GM23248 (cell line): ENCODE results near the gene ZNF491. TPM values are rescaled to one million over a fixed set of nuclear protein-coding genes. Genes with fewer than 3 reads are reported as not detected.
A peak's percentile ranks its signal among the peaks of the same experiment; 100 is the strongest.
"Not testable (repeated sequence)": the region's sequence is repeated elsewhere in the genome, so short reads cannot be mapped to it uniquely, and the experiment has no call there.

Experiments
- DNase-seq: peaks from one replicate; pipeline ENCODE4 v3.0.0-alpha.2; 2015
- H2AFZ ChIP-seq: fragments of 200-600 bp; sonication (generic); 2 replicates; pipeline ENCODE4 v1.6.1; 2016; ENCODE audit warnings: antibody characterized with exemption
- H3F3A ChIP-seq: fragments of 200-600 bp; sonication (generic); 2 replicates; pipeline ENCODE4 v1.6.1; 2016; ENCODE audit warnings: mild to moderate bottlenecking, antibody characterized with exemption, mixed run types; ENCODE audit not compliant: insufficient read depth
- H3K27ac ChIP-seq: fragments of 200-600 bp; sonication (generic); 2 replicates; pipeline ENCODE4 v1.5.1; 2016; ENCODE audit warnings: mild to moderate bottlenecking
- H3K27me3 ChIP-seq: fragments of 200-600 bp; sonication (generic); replicated peaks from 2 replicates; pipeline ENCODE4 v1.6.1; 2016; ENCODE audit warnings: mild to moderate bottlenecking; ENCODE audit not compliant: insufficient read depth
- H3K36me3 ChIP-seq: fragments of 200-600 bp; sonication (generic); 2 replicates; pipeline ENCODE4 v1.6.1; 2016; ENCODE audit warnings: low read depth, mild to moderate bottlenecking
- H3K4me1 ChIP-seq: fragments of 200-600 bp; sonication (generic); 2 replicates; pipeline ENCODE4 v1.6.1; 2016; ENCODE audit warnings: mild to moderate bottlenecking; ENCODE audit not compliant: insufficient read depth
- H3K4me2 ChIP-seq: fragments of 200-600 bp; sonication (generic); one replicate; pipeline ENCODE4 v1.6.1; 2016; ENCODE audit warnings: mild to moderate bottlenecking; ENCODE audit not compliant: unreplicated experiment
- H3K4me3 ChIP-seq: fragments of 200-600 bp; sonication (generic); 2 replicates; pipeline ENCODE4 v1.5.1; 2016; ENCODE audit warnings: mild to moderate bottlenecking
- H3K79me2 ChIP-seq: fragments of 200-600 bp; sonication (generic); 2 replicates; pipeline ENCODE4 v1.6.1; 2016; ENCODE audit warnings: mild to moderate bottlenecking; ENCODE audit not compliant: insufficient read depth
- H3K9ac ChIP-seq: fragments of 200-600 bp; sonication (generic); 2 replicates; pipeline ENCODE4 v1.6.1; 2016; ENCODE audit warnings: mild to moderate bottlenecking
- H3K9me2 ChIP-seq: fragments of 200-600 bp; sonication (generic); 2 replicates; pipeline ENCODE4 v1.6.1; 2016; ENCODE audit warnings: mixed run types, mild to moderate bottlenecking, moderate library complexity; ENCODE audit not compliant: insufficient read depth
- H3K9me3 ChIP-seq: fragments of 200-600 bp; sonication (generic); one replicate; pipeline ENCODE4 v1.6.1; 2017; ENCODE audit warnings: low read depth
- H4K20me1 ChIP-seq: fragments of 200-600 bp; sonication (generic); 2 replicates; pipeline ENCODE4 v1.6.0; 2016; ENCODE audit not compliant: insufficient read depth
- EZH2 ChIP-seq: fragments of 200-600 bp; sonication (generic); IDR thresholded peaks from 2 replicates; pipeline ENCODE4 v1.6.1; 2018; ENCODE audit warnings: antibody characterized with exemption, mild to moderate bottlenecking; ENCODE audit not compliant: insufficient read depth, poor library complexity, severe bottlenecking
- EZH2phosphoT487 ChIP-seq: fragments of 200-600 bp; sonication (generic); IDR thresholded peaks from 2 replicates; pipeline ENCODE4 v1.6.1; 2018; ENCODE audit warnings: antibody characterized with exemption, moderate library complexity, mild to moderate bottlenecking, low read depth; ENCODE audit not compliant: insufficient read depth
- WGBS, 2 experiments: methylation state at CpG; one replicate each; pipeline ENCODE4 v1.1.6; 2015 to 2017; ENCODE audit warnings: low lambda C conversion rate in 2 of 2, low coverage in 1 of 2; ENCODE audit errors: missing lambda C conversion rate in 2 of 2; 5-methylcytosine and 5-hydroxymethylcytosine counted together
- in situ Hi-C: fragments of 300-500 bp; cut with MboI; formaldehyde crosslinking; loops from 2 replicates; pipeline ENCODE4 v1.15.0; 2020
- polyA plus RNA-seq: library from polyadenylated mRNA; unstranded; fragments of >200 nt; fragmentation: Nextera tagmentation; extraction: Ambion mirVana; gene quantifications from 2 replicates; pipeline ENCODE4 v1.2.1, GENCODE V29; 2016
- total RNA-seq: library from RNA; depleted of rRNA; stranded (reverse); fragments of >200 nt; shearing (Covaris generic); gene quantifications from 2 replicates; pipeline ENCODE4 v1.2.3, GENCODE V29; 2014

Gene ZNF491
- total and polyA plus RNA-seq, 2 experiments from 2014 or later: 1.4 to 1.6 TPM

GRCh38 chr19:11848200-11848593, 49.9 kb downstream of the ZNF491 start:
- Histone ChIP-seq H3K4me3 (peak overlapping the region; percentile 89), H3K4me2 (peak overlapping the region; percentile 81), H3K79me2 (peaks cover 46% of the 10 kb centered on the region), H3K27ac (no peak overlapping the region), H3K9me3 (no peaks in the 10 kb centered on the region), H4K20me1 (no peaks in the 10 kb centered on the region), H3K9ac (no peak overlapping the region), H3K36me3 (no peaks in the 10 kb centered on the region), H3F3A (peaks cover 3% of the 10 kb centered on the region; the same call in 1 of the 2 replicates), H3K27me3 (no peaks in the 10 kb centered on the region; the same call in 1 of the 2 replicates), H3K9me2 (no peaks in the 10 kb centered on the region), H2AFZ (peak overlapping the region; percentile 92), H3K4me1 (peaks cover 3% of the 10 kb centered on the region; the same call in 1 of the 2 replicates)
- in situ Hi-C loops: no loop called here
- 16 to 20% methylated on average over 11 of the region's 11 CpGs for WGBS, 2 experiments
- TF ChIP-seq EZH2phosphoT487: no peak
- TF ChIP-seq EZH2: no peak
- DNase-seq: no peak

DNA sequence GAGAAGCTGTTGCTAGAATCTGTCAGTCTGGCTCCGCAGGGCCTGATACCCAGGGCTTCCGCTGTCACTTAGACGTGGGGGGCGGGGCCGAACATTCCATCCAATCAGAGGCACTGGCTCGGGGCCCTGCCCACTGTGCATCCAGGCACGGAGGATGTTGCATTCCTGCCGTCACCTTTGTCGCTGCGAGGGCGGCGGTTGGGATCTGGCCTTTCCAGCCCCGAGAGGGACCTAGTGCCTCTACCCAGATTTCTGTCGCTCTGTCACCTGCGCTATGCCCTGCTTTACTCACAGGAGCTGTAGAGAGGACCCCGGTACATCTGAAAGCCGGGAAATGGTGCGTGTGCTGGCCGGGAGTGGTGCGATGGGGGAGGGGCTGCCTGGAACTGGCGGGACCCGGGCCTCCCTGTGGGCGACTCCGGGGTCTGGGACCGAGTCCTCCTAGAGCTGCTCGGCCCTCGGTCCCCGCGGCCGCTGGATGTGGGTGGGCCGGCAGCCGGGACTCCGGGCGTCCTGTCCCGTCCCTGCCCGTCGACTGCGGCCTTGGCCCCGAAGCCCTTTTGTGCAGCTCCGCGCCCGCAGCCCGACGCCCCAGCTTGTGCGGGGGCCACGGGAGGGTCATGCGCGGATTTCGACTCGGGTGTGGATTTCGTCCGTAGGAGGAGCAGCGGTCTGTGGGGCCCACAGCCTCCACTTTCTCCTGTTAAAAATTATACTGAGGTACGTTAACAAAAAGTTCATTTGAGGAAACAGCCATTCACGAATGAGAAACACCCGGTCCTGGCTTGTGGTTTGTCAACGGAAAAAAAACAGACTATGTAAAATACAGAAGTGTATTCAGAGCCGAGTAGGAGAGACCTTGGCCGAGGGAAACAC, 50.5 kb downstream of the ZNF491 start, which contains the start of gene ZNF439:
TSS of gene ZNF439 (plus strand) at position 133 of the 876 bp plus-strand sequence. CDS start at position 275, 142 bp downstream.
- TF ChIP-seq EZH2phosphoT487 (no peak), EZH2 (no peak)
- peak within 1 kb of the TSS; percentile 89 for H3K4me3 ChIP-seq
- no peaks in the 10 kb centered on the region for H4K20me1 ChIP-seq
- peaks cover 53% of the 10 kb centered on the region for H3K79me2 ChIP-seq
- no peaks in the 10 kb centered on the region for H3K36me3 ChIP-seq
- WGBS, 2 experiments: 2% methylated on average over 46 to 57 of the region's 59 CpGs
- H3K9ac ChIP-seq: peak within 1 kb of the TSS; percentile 66
- H3K4me2 ChIP-seq: peak within 1 kb of the TSS; percentile 81
- no peaks in the 10 kb centered on the region for H3K9me3 ChIP-seq
- H3K9me2 ChIP-seq: no peaks in the 10 kb centered on the region
- in situ Hi-C loops: no loop called here
- peak; percentile 93 for DNase-seq
- no peak within 1 kb of the TSS for H3K27ac ChIP-seq
- H3K27me3 ChIP-seq: no peaks in the 10 kb centered on the region
- H3K4me1 ChIP-seq: peaks cover 3% of the 10 kb centered on the region; the same call in 1 of the 2 replicates
- peaks cover 3% of the 10 kb centered on the region; the same call in 1 of the 2 replicates for H3F3A ChIP-seq
- peak within 1 kb of the TSS; percentile 92 for H2AFZ ChIP-seq

GRCh38 chr19:11850289-11850688, 52.0 kb downstream of the ZNF491 start:
- H3K9ac ChIP-seq, H4K20me1 ChIP-seq, H3K9me3 ChIP-seq, H3F3A ChIP-seq, H3K27me3 ChIP-seq, H3K4me1 ChIP-seq, H3K36me3 ChIP-seq, H2AFZ ChIP-seq, H3K27ac ChIP-seq, in situ Hi-C loops, H3K4me2 ChIP-seq, DNase-seq, H3K9me2 ChIP-seq, H3K4me3 ChIP-seq: not testable (repeated sequence)
- WGBS, 2 experiments: 84 to 85% methylated on average over 4 of the region's 4 CpGs
- H3K79me2 ChIP-seq: peaks cover 67% of the 10 kb centered on the region

GRCh38 chr19:11853358-11853757, 55.0 kb downstream of the ZNF491 start:
- H3K27ac ChIP-seq: no peak overlapping the region
- TF ChIP-seq EZH2phosphoT487 (no peak), EZH2 (no peak)
- H3K4me1 ChIP-seq: peaks cover 3% of the 10 kb centered on the region; the same call in 1 of the 2 replicates
- DNase-seq: no peak
- H3K79me2 ChIP-seq: peaks cover 97% of the 10 kb centered on the region
- H3K4me3 ChIP-seq: no peak overlapping the region
- H3K4me2 ChIP-seq: no peak overlapping the region
- no peaks in the 10 kb centered on the region for H3K9me2 ChIP-seq
- H3F3A ChIP-seq: 0 out of 2 replicates have a peak, but pooled peaks cover under 1% of the 10 kb centered on the region
- no peaks in the 10 kb centered on the region for H3K9me3 ChIP-seq
- in situ Hi-C loops: no loop called here
- no peaks in the 10 kb centered on the region for H3K36me3 ChIP-seq
- 76 to 79% methylated on average over 3 of the region's 3 CpGs for WGBS, 2 experiments
- H3K27me3 ChIP-seq: no peaks in the 10 kb centered on the region
- no peak overlapping the region for H2AFZ ChIP-seq
- H4K20me1 ChIP-seq: no peaks in the 10 kb centered on the region
- H3K9ac ChIP-seq: no peak overlapping the region
